H1 (cell line): ENCODE measurements around the gene SCRN1. TPM values are rescaled to one million over a fixed set of nuclear protein-coding genes. Genes with fewer than 3 reads are reported as not detected.

Experiments
- ASH2L ChIP-seq: fragments of 200-600, 300-600 bp; sonication (generic); IDR thresholded peaks from one replicate; pipeline ENCODE4 v1.7.1; 2017; ENCODE audit warnings: low read length
- BCL11A ChIP-seq, 2 experiments: IDR thresholded peaks; one replicate each; pipeline ENCODE4 v1.6.1; 2011; ENCODE audit warnings: low read depth in 2 of 2, low read length in 2 of 2, mild to moderate bottlenecking in 2 of 2
- CBX8 ChIP-seq: fragments of 300-800, 300-1000 bp; sonication (generic); IDR thresholded peaks from 2 replicates; pipeline ENCODE4 v1.7.1; 2016; ENCODE audit warnings: low read depth, low read length, borderline replicate concordance
- CHD2 ChIP-seq: IDR thresholded peaks from 2 replicates; pipeline ENCODE4 v1.6.1; 2012; ENCODE audit warnings: low read length, improper control_type of control experiment
- GABPA ChIP-seq: IDR thresholded peaks from 2 replicates; pipeline ENCODE4 v1.6.1; 2011; ENCODE audit warnings: mild to moderate bottlenecking, low read length, moderate library complexity, borderline replicate concordance; ENCODE audit not compliant: insufficient read depth
- JUN ChIP-seq: IDR thresholded peaks from 2 replicates; pipeline ENCODE4 v1.6.1; 2011; ENCODE audit warnings: low read depth, mild to moderate bottlenecking, improper control_type of control experiment, low read length
- POLR2A ChIP-seq, 2 experiments: IDR thresholded peaks; 1 replicate in 1 of 2; 2 replicates in 1 of 2; pipeline ENCODE4 v1.6.1; 2011; ENCODE audit warnings: low read depth in 2 of 2, low read length in 2 of 2, mild to moderate bottlenecking in 2 of 2; ENCODE audit errors: control extremely low read depth in 1 of 2
- RBBP5 ChIP-seq: IDR thresholded peaks from 2 replicates; pipeline ENCODE4 v1.7.1; 2012; ENCODE audit warnings: low read depth, mild to moderate bottlenecking, inconsistent platforms, low read length, moderate library complexity, borderline replicate concordance
- SP1 ChIP-seq: IDR thresholded peaks from 2 replicates; pipeline ENCODE4 v1.6.1; 2011; ENCODE audit warnings: low read depth, low read length
- TBP ChIP-seq: IDR thresholded peaks from 2 replicates; pipeline ENCODE4 v1.6.1; 2011; ENCODE audit warnings: low read depth, low read length, improper control_type of control experiment
- polyA plus RNA-seq, 7 experiments: library from polyadenylated mRNA; depleted of rRNA in 3 of 7; stranded (reverse) in 5 of 7; unstranded in 2 of 7; fragments of >200 nt in 5 of 7; fragments of 200-250 nt in 2 of 7; gene quantifications; 1 replicate in 5 of 7; 2 replicates in 1 of 7; 4 replicates in 1 of 7; pipeline versions ENCODE4 v1.2.1 to v1.2.3, GENCODE V29; 2011 to 2013; ENCODE audit warnings: missing spikeins in 2 of 7, mixed read lengths in 2 of 7
- total RNA-seq: library from RNA; stranded (reverse); fragmentation: NEBNext Ultra II Directional; extraction: Animal tissue kit (Norgen Biotek cat#: 25700); gene quantifications from 2 replicates; pipeline ENCODE4 v1.2.1, GENCODE V29; 2021
- TF ChIP-seq, protein P1 (sequence below), 3 experiments: IDR thresholded peaks; 1 replicate in 2 of 3; 2 replicates in 1 of 3; pipeline versions ENCODE4 v1.5.1 to v1.6.1; 2011; ENCODE audit warnings: low read length in 3 of 3, mild to moderate bottlenecking in 3 of 3, inconsistent platforms in 2 of 3, low read depth in 1 of 3, moderate library complexity in 1 of 3; ENCODE audit not compliant: insufficient read depth in 1 of 3; ENCODE audit errors: control extremely low read depth in 1 of 3
- TF ChIP-seq, protein P2 (sequence below): IDR thresholded peaks from 2 replicates; pipeline ENCODE4 v1.6.1; 2011; ENCODE audit warnings: low read length, improper control_type of control experiment

Gene SCRN1
- total and polyA plus RNA-seq, 2 of the 8 experiments (the other 6 are each of a cell fraction or from before 2014, with no cell fraction given) = 36.0 to 75.8 TPM

DNA sequence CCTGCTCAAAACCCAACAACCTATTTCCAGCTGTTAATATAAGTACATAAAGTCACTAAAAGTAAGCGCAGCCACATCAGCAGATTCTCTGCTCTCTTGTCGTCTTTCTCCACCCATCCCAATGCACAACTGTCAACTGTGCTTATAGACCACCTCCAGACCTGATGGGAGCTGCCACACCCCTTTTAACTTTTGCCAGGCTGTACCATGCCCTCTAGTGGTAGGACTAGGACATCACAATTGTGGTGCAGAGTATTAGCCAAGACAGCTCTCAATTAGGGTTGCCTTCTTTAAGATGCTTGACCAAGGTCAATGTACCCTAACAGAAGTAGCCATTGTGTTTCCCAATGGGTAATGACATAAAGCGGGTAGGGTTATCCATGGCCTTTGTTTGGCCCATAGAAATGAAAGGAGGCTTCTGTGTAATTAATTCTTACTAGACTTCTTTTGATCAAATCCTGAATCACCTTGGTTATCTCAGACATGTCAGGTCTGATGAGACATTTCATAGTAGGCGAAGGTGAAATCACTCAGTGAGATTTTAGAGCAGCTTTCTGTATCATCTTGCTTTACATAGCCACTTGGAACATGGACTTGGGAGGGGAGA is 68.1 kb downstream of the SCRN1 start (continued):
- TF ChIP-seq ASH2L = no peak
- TF ChIP-seq POLR2A (IDR thresholded peaks at IDR 0.05; ENCODE audit: control extremely low read depth in 1 of 2, low read depth in 2 of 2, low read length in 2 of 2) = peak in 1 of 2 experiments; percentile 24; a peak in 1 of 3 replicates
- no peak for TF ChIP-seq CHD2
- TF ChIP-seq, protein P1, sequence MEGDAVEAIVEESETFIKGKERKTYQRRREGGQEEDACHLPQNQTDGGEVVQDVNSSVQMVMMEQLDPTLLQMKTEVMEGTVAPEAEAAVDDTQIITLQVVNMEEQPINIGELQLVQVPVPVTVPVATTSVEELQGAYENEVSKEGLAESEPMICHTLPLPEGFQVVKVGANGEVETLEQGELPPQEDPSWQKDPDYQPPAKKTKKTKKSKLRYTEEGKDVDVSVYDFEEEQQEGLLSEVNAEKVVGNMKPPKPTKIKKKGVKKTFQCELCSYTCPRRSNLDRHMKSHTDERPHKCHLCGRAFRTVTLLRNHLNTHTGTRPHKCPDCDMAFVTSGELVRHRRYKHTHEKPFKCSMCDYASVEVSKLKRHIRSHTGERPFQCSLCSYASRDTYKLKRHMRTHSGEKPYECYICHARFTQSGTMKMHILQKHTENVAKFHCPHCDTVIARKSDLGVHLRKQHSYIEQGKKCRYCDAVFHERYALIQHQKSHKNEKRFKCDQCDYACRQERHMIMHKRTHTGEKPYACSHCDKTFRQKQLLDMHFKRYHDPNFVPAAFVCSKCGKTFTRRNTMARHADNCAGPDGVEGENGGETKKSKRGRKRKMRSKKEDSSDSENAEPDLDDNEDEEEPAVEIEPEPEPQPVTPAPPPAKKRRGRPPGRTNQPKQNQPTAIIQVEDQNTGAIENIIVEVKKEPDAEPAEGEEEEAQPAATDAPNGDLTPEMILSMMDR (IDR thresholded peaks at IDR 0.05; ENCODE audit: control extremely low read depth in 1 of 3, insufficient read depth in 1 of 3, low read depth in 1 of 3, low read length in 3 of 3) = peak; percentile 61 to 99 (median 89)
- no peak for TF ChIP-seq JUN
- TF ChIP-seq TBP = no peak
- 0 out of 2 replicates have a peak, but pooled peaks have one; percentile 19 for TF ChIP-seq SP1
- TF ChIP-seq, protein P2, sequence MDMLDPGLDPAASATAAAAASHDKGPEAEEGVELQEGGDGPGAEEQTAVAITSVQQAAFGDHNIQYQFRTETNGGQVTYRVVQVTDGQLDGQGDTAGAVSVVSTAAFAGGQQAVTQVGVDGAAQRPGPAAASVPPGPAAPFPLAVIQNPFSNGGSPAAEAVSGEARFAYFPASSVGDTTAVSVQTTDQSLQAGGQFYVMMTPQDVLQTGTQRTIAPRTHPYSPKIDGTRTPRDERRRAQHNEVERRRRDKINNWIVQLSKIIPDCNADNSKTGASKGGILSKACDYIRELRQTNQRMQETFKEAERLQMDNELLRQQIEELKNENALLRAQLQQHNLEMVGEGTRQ = no peak
- no peak for TF ChIP-seq CBX8
- TF ChIP-seq BCL11A (IDR thresholded peaks at IDR 0.05; ENCODE audit: low read depth in 2 of 2, low read length in 2 of 2) = no peak
- no peak for TF ChIP-seq RBBP5
- no peak for TF ChIP-seq GABPA
